GM23338 (cell line): ENCODE measurements around the gene TEX13B. TPM values are rescaled to one million over a fixed set of nuclear protein-coding genes. Genes with fewer than 3 reads are reported as not detected.
A peak's percentile ranks its signal among the peaks of the same experiment; 100 is the strongest.

Experiments
- ATAC-seq: fragments of 200-7000 bp; cut with Tn5 transposase; 3 replicates; pipeline ENCODE4 v1.9.1; 2020
- DNase-seq: peaks from one replicate; pipeline ENCODE4 v3.0.0-alpha.2; 2015; ENCODE audit warnings: low spot score
- H2AFZ ChIP-seq: fragments of 200-600 bp; sonication (generic); 2 replicates; pipeline ENCODE4 v1.8.0; 2016; ENCODE audit warnings: antibody characterized with exemption, mild to moderate bottlenecking, moderate library complexity
- H3F3A ChIP-seq: fragments of 200-600 bp; sonication (generic); replicated peaks from 2 replicates; pipeline ENCODE4 v1.8.0; 2017; ENCODE audit warnings: antibody characterized with exemption, mixed run types, low read depth
- H3K27ac ChIP-seq: fragments of 200-600 bp; sonication (generic); 2 replicates; pipeline ENCODE4 v1.6.1; 2016; ENCODE audit warnings: low read depth
- H3K27me3 ChIP-seq: fragments of 200-600 bp; sonication (generic); 2 replicates; pipeline ENCODE4 v1.8.0; 2016; ENCODE audit warnings: mild to moderate bottlenecking, mixed run types, moderate library complexity; ENCODE audit not compliant: insufficient read depth
- H3K36me3 ChIP-seq: fragments of 200-600 bp; sonication (generic); 2 replicates; pipeline ENCODE4 v1.8.0; 2016; ENCODE audit warnings: mild to moderate bottlenecking; ENCODE audit not compliant: insufficient read depth
- H3K4me1 ChIP-seq: fragments of 200-600 bp; sonication (generic); 2 replicates; pipeline ENCODE4 v1.8.0; 2016; ENCODE audit warnings: mild to moderate bottlenecking, moderate library complexity; ENCODE audit not compliant: insufficient read depth
- H3K4me2 ChIP-seq: fragments of 200-600 bp; sonication (generic); 2 replicates; pipeline ENCODE4 v1.7.1; 2017; ENCODE audit warnings: mixed run types
- H3K4me3 ChIP-seq: fragments of 200-600 bp; sonication (generic); 2 replicates; pipeline ENCODE4 v1.6.1; 2016; ENCODE audit warnings: mixed run types
- H3K79me2 ChIP-seq: fragments of 200-600 bp; sonication (generic); replicated peaks from 2 replicates; pipeline ENCODE4 v1.8.0; 2017; ENCODE audit warnings: mild to moderate bottlenecking; ENCODE audit not compliant: insufficient read depth
- H3K9me2 ChIP-seq: fragments of 200-600 bp; sonication (generic); 2 replicates; pipeline ENCODE4 v1.8.0; 2017; ENCODE audit not compliant: insufficient read depth
- H4K20me1 ChIP-seq: fragments of 200-600 bp; sonication (generic); replicated peaks from 2 replicates; pipeline ENCODE4 v1.8.0; 2017; ENCODE audit warnings: mild to moderate bottlenecking; ENCODE audit not compliant: insufficient read depth
- H3K27ac Mint-ChIP-seq: 2 replicates; pipeline ENCODE4 v1.8.0; 2020; ENCODE audit warnings: inconsistent platforms, mild to moderate bottlenecking, moderate library complexity, mixed read lengths
- H3K27me3 Mint-ChIP-seq: 3 replicates; pipeline ENCODE4 v1.8.0; 2022; ENCODE audit warnings: low read depth, mild to moderate bottlenecking, moderate library complexity, mixed read lengths, inconsistent platforms; ENCODE audit not compliant: insufficient read depth, poor library complexity
- H3K36me3 Mint-ChIP-seq: 3 replicates; pipeline ENCODE4 v1.8.0; 2021; ENCODE audit warnings: low read depth, mild to moderate bottlenecking, inconsistent platforms, moderate library complexity, mixed read lengths
- H3K4me1 Mint-ChIP-seq: 3 replicates; pipeline ENCODE4 v1.8.0; 2020; ENCODE audit warnings: mild to moderate bottlenecking, inconsistent platforms, mixed read lengths
- H3K4me3 Mint-ChIP-seq: 3 replicates; pipeline ENCODE4 v1.8.0; 2021; ENCODE audit warnings: moderate library complexity, mild to moderate bottlenecking, inconsistent platforms, mixed read lengths
- H3K9me3 Mint-ChIP-seq: 3 replicates; pipeline ENCODE4 v1.8.0; 2020; ENCODE audit warnings: moderate library complexity, mild to moderate bottlenecking, inconsistent platforms, mixed read lengths
- CREB1 ChIP-seq: fragments of 250-450 bp; sonication (Bioruptor Pico); IDR thresholded peaks from 2 replicates; pipeline ENCODE4 v1.5.0; 2020; ENCODE audit warnings: low read depth, mild to moderate bottlenecking, moderate library complexity
- EZH2 ChIP-seq: fragments of 200-600 bp; sonication (generic); IDR thresholded peaks from one replicate; pipeline ENCODE4 v1.8.0; 2017; ENCODE audit warnings: antibody characterized with exemption, mild to moderate bottlenecking, low read depth; ENCODE audit not compliant: unreplicated experiment
- EZH2phosphoT487 ChIP-seq: fragments of 200-600 bp; sonication (generic); IDR thresholded peaks from one replicate; pipeline ENCODE4 v1.8.1; 2018; ENCODE audit warnings: antibody characterized with exemption; ENCODE audit not compliant: unreplicated experiment
- JUNB ChIP-seq: IDR thresholded peaks from one replicate; pipeline ENCODE4 v1.6.1; 2016; ENCODE audit warnings: antibody characterized with exemption; ENCODE audit not compliant: unreplicated experiment
- NANOG ChIP-seq: IDR thresholded peaks from 2 replicates; pipeline ENCODE4 v1.6.1; 2016; ENCODE audit warnings: antibody characterized with exemption, borderline replicate concordance
- POLR2AphosphoS5 ChIP-seq: IDR thresholded peaks from 2 replicates; pipeline ENCODE4 v1.6.1; 2016; ENCODE audit warnings: antibody characterized with exemption, low read depth
- STAT1 ChIP-seq: IDR thresholded peaks from one replicate; pipeline ENCODE4 v1.6.1; 2016; ENCODE audit warnings: antibody characterized with exemption; ENCODE audit not compliant: unreplicated experiment
- ZNF114 ChIP-seq: fragments of 250-450 bp; sonication (Bioruptor Pico); IDR thresholded peaks from 2 replicates; pipeline ENCODE4 v1.5.0; 2020; ENCODE audit warnings: mild to moderate bottlenecking, moderate library complexity
- ZNF331 ChIP-seq: fragments of 250-450 bp; sonication (Bioruptor Pico); IDR thresholded peaks from 2 replicates; pipeline ENCODE4 v1.5.0; 2020; ENCODE audit warnings: low read depth, mild to moderate bottlenecking, moderate library complexity
- ZNF462 ChIP-seq: fragments of 250-450 bp; sonication (Bioruptor Pico); IDR thresholded peaks from 2 replicates; pipeline ENCODE4 v1.5.0; 2020; ENCODE audit warnings: mild to moderate bottlenecking, moderate library complexity
- polyA plus RNA-seq: library from polyadenylated mRNA; unstranded; fragments of >200 nt; fragmentation: Nextera tagmentation; extraction: Ambion mirVana; gene quantifications from 2 replicates; pipeline ENCODE4 v1.2.1, GENCODE V29; 2016
- total RNA-seq: library from RNA; depleted of rRNA; stranded (reverse); fragments of >200 nt; shearing (Covaris generic); gene quantifications from 2 replicates; pipeline ENCODE4 v1.2.3, GENCODE V29; 2014
- TF ChIP-seq, protein P1 (sequence below): IDR thresholded peaks from 2 replicates; pipeline ENCODE4 v1.6.1; 2016; ENCODE audit warnings: antibody characterized with exemption
- TF ChIP-seq, protein P2 (sequence below): IDR thresholded peaks from one replicate; pipeline ENCODE4 v1.6.1; 2018; ENCODE audit warnings: antibody characterized with exemption; ENCODE audit not compliant: unreplicated experiment
- TF ChIP-seq, protein P3 (sequence below), 2 experiments: fragments of 200-600 bp in 1 of 2; sonication (generic) in 1 of 2; conservative IDR thresholded peaks; 2 replicates each; pipeline versions ENCODE4 v1.5.1 to v1.6.1; 2016 to 2017; ENCODE audit warnings: antibody characterized with exemption in 2 of 2, low read depth in 2 of 2, mild to moderate bottlenecking in 2 of 2, moderate library complexity in 1 of 2

TEX13B gene
- total and polyA plus RNA-seq, 2 experiments from 2014 or later, result 0.16 TPM; not detected in 1

DNA sequence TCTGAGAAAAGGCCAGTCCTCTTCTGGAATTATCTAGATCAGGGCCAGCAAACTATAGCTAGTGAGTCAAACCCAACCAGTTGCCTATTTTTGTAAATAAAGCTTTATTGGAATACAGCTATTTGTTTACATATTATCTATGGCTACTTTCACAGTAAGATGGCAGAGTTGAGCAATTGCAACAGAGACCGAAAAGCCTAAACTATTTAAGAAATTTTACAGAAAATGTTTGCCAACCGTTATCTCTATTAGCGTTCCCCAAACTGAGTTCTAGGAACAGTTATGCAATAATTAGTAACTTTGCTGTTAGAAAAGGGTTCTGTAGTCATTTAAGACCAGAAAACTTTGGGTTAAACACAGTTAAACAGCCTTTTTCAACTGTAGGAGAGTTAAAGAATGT, 10.5 kb downstream of the TEX13B start (continued):
- TF ChIP-seq ZNF462 (CRISPR knock-in tag) (no peak), POLR2AphosphoS5 (no peak)

GRCh38 chrX:107970073-107970472, 12.1 kb downstream of the TEX13B start:
- Mint-ChIP-seq H3K4me1 (peaks cover 17% of the 10 kb centered on the region), H3K27me3 (no peaks in the 10 kb centered on the region), H3K36me3 (peaks cover 16% of the 10 kb centered on the region; the same call in 2 of the 3 replicates), H3K4me3 (no peak overlapping the region), H3K9me3 (peaks cover 4% of the 10 kb centered on the region; the same call in 2 of the 3 replicates), H3K27ac (no peak overlapping the region)
- H3K27ac ChIP-seq, result no peak overlapping the region
- no peaks in the 10 kb centered on the region for H3K36me3 ChIP-seq
- H3K4me1 ChIP-seq, result peaks cover 6% of the 10 kb centered on the region
- H4K20me1 ChIP-seq, result no peaks in the 10 kb centered on the region
- H2AFZ ChIP-seq, result no peak overlapping the region
- no peaks in the 10 kb centered on the region for H3K79me2 ChIP-seq
- DNase-seq (no peak), ATAC-seq (peak; percentile 43; the same call in 2 of the 3 replicates)
- H3K4me3 ChIP-seq, result no peak overlapping the region
- no peaks in the 10 kb centered on the region for H3K9me2 ChIP-seq
- H3K27me3 ChIP-seq, result no peaks in the 10 kb centered on the region
- H3K4me2 ChIP-seq, result no peak overlapping the region
- no peaks in the 10 kb centered on the region for H3F3A ChIP-seq
- TF ChIP-seq ZNF331 (CRISPR knock-in tag), result no peak
- no peak for TF ChIP-seq CREB1
- TF ChIP-seq, protein P1, sequence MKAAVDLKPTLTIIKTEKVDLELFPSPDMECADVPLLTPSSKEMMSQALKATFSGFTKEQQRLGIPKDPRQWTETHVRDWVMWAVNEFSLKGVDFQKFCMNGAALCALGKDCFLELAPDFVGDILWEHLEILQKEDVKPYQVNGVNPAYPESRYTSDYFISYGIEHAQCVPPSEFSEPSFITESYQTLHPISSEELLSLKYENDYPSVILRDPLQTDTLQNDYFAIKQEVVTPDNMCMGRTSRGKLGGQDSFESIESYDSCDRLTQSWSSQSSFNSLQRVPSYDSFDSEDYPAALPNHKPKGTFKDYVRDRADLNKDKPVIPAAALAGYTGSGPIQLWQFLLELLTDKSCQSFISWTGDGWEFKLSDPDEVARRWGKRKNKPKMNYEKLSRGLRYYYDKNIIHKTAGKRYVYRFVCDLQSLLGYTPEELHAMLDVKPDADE, result no peak
- TF ChIP-seq, protein P2, sequence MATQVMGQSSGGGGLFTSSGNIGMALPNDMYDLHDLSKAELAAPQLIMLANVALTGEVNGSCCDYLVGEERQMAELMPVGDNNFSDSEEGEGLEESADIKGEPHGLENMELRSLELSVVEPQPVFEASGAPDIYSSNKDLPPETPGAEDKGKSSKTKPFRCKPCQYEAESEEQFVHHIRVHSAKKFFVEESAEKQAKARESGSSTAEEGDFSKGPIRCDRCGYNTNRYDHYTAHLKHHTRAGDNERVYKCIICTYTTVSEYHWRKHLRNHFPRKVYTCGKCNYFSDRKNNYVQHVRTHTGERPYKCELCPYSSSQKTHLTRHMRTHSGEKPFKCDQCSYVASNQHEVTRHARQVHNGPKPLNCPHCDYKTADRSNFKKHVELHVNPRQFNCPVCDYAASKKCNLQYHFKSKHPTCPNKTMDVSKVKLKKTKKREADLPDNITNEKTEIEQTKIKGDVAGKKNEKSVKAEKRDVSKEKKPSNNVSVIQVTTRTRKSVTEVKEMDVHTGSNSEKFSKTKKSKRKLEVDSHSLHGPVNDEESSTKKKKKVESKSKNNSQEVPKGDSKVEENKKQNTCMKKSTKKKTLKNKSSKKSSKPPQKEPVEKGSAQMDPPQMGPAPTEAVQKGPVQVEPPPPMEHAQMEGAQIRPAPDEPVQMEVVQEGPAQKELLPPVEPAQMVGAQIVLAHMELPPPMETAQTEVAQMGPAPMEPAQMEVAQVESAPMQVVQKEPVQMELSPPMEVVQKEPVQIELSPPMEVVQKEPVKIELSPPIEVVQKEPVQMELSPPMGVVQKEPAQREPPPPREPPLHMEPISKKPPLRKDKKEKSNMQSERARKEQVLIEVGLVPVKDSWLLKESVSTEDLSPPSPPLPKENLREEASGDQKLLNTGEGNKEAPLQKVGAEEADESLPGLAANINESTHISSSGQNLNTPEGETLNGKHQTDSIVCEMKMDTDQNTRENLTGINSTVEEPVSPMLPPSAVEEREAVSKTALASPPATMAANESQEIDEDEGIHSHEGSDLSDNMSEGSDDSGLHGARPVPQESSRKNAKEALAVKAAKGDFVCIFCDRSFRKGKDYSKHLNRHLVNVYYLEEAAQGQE, result no peak
- TF ChIP-seq STAT1, result no peak
- TF ChIP-seq EZH2phosphoT487, result no peak
- TF ChIP-seq, protein P3, sequence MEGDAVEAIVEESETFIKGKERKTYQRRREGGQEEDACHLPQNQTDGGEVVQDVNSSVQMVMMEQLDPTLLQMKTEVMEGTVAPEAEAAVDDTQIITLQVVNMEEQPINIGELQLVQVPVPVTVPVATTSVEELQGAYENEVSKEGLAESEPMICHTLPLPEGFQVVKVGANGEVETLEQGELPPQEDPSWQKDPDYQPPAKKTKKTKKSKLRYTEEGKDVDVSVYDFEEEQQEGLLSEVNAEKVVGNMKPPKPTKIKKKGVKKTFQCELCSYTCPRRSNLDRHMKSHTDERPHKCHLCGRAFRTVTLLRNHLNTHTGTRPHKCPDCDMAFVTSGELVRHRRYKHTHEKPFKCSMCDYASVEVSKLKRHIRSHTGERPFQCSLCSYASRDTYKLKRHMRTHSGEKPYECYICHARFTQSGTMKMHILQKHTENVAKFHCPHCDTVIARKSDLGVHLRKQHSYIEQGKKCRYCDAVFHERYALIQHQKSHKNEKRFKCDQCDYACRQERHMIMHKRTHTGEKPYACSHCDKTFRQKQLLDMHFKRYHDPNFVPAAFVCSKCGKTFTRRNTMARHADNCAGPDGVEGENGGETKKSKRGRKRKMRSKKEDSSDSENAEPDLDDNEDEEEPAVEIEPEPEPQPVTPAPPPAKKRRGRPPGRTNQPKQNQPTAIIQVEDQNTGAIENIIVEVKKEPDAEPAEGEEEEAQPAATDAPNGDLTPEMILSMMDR (conservative IDR thresholded peaks at IDR 0.05; ENCODE audit: low read depth in 2 of 2), result no peak
- TF ChIP-seq POLR2AphosphoS5, result no peak
- no peak for TF ChIP-seq NANOG
- no peak for TF ChIP-seq JUNB
- TF ChIP-seq ZNF114 (CRISPR knock-in tag), result no peak
- no peak for TF ChIP-seq EZH2
